HEK293 (cell line): Measurements from ENCODE around the gene ARGLU1.

ENCODE experiments used
- CTCF ChIA-PET: fragments of 350-600 bp; formaldehyde crosslinking; extraction: SDS; loops from one replicate; lab custom pipeline; 2021; ENCODE audit warnings: antibody characterized with exemption; lab: Yijun Ruan, JAX
- POLR2A ChIA-PET: fragments of 300-600 bp; formaldehyde crosslinking; extraction: SDS; loops from one replicate; lab custom pipeline; 2020; ENCODE audit warnings: antibody characterized with exemption, inconsistent platforms; lab: Yijun Ruan, JAX
- H3K27ac ChIP-seq: fragments of 200-500 bp; sonication (Bioruptor generic); 2 replicates; pipeline ENCODE4 v1.5.1; 2014; ENCODE audit warnings: low read depth, low read length, control low read depth, inconsistent platforms; ENCODE audit errors: extremely low read depth
- H3K36me3 ChIP-seq, 2 experiments: fragments of 200-500 bp in 1 of 2; sonication (Bioruptor generic) in 1 of 2; 1 replicate in 1 of 2; 2 replicates in 1 of 2; pipeline ENCODE4 v1.5.1; 2014 to 2017; ENCODE audit warnings: inconsistent platforms in 2 of 2, low read length in 2 of 2; ENCODE audit not compliant: control insufficient read depth in 2 of 2, insufficient read depth in 1 of 2
- H3K4me1 ChIP-seq: fragments of 200-500 bp; sonication (Bioruptor generic); 2 replicates; pipeline ENCODE4 v1.5.1; 2014; ENCODE audit warnings: mild to moderate bottlenecking, low read length, inconsistent platforms; ENCODE audit not compliant: control insufficient read depth, insufficient read depth
- H3K4me3 ChIP-seq: 2 replicates; pipeline ENCODE4 v1.5.1; 2011; ENCODE audit warnings: low read depth, mild to moderate bottlenecking, control low read depth, low read length, moderate library complexity
- H3K9me3 ChIP-seq: fragments of 200-500 bp; sonication (Bioruptor generic); 2 replicates; pipeline ENCODE4 v1.5.1; 2014; ENCODE audit warnings: low read depth, low read length, inconsistent platforms; ENCODE audit not compliant: control insufficient read depth, insufficient read depth
- BCL6B ChIP-seq: fragments of 450-650 bp; formaldehyde crosslinking; IDR thresholded peaks from 2 replicates; pipeline ENCODE4 v1.5.1; 2017; ENCODE audit warnings: missing biosample characterization, missing genetic modification characterization
- ELK4 ChIP-seq: IDR thresholded peaks from 2 replicates; pipeline ENCODE4 v1.6.1; 2011; ENCODE audit warnings: mild to moderate bottlenecking, low read depth, low read length, borderline replicate concordance
- GFI1B ChIP-seq: fragments of 450-650 bp; formaldehyde crosslinking; IDR thresholded peaks from 2 replicates; pipeline ENCODE4 v1.5.1; 2016; ENCODE audit warnings: missing biosample characterization, missing genetic modification characterization
- INSM2 ChIP-seq: fragments of 450-650 bp; formaldehyde crosslinking; IDR thresholded peaks from 2 replicates; pipeline ENCODE4 v1.5.1; 2016; ENCODE audit warnings: missing biosample characterization, missing genetic modification characterization
- MEIS1 ChIP-seq: sonication (generic); formaldehyde crosslinking; IDR thresholded peaks from 2 replicates; pipeline ENCODE4 v1.8.1; 2022; ENCODE audit warnings: missing genetic modification reagents, mild to moderate bottlenecking, borderline replicate concordance
- OSR2 ChIP-seq: fragments of 450-650 bp; formaldehyde crosslinking; IDR thresholded peaks from 2 replicates; pipeline ENCODE4 v1.5.1; 2016; ENCODE audit warnings: missing biosample characterization, missing genetic modification characterization
- PATZ1 ChIP-seq: fragments of 450-650 bp; formaldehyde crosslinking; IDR thresholded peaks from 2 replicates; pipeline ENCODE4 v1.5.1; 2016; ENCODE audit warnings: missing biosample characterization, missing genetic modification characterization
- YY2 ChIP-seq: fragments of 450-650 bp; formaldehyde crosslinking; IDR thresholded peaks from 2 replicates; pipeline ENCODE4 v1.5.1; 2016; ENCODE audit warnings: missing biosample characterization, missing genetic modification characterization
- ZBTB48 ChIP-seq: fragments of 450-650 bp; formaldehyde crosslinking; IDR thresholded peaks from 2 replicates; pipeline ENCODE4 v1.5.1; 2016; ENCODE audit warnings: missing biosample characterization, missing genetic modification characterization
- ZNF138 ChIP-seq: fragments of 450-650 bp; formaldehyde crosslinking; IDR thresholded peaks from 2 replicates; pipeline ENCODE4 v1.5.1; 2016; ENCODE audit warnings: missing biosample characterization, missing genetic modification characterization, borderline replicate concordance
- ZNF155 ChIP-seq: fragments of 450-650 bp; formaldehyde crosslinking; IDR thresholded peaks from 2 replicates; pipeline ENCODE4 v1.5.1; 2016; ENCODE audit warnings: missing biosample characterization, missing genetic modification characterization
- ZNF24 ChIP-seq: fragments of 450-650 bp; formaldehyde crosslinking; IDR thresholded peaks from 2 replicates; pipeline ENCODE4 v1.5.1; 2016; ENCODE audit warnings: missing biosample characterization, missing genetic modification characterization
- ZNF311 ChIP-seq: fragments of 450-650 bp; formaldehyde crosslinking; IDR thresholded peaks from 2 replicates; pipeline ENCODE4 v1.5.1; 2017; ENCODE audit warnings: missing biosample characterization, missing genetic modification characterization, borderline replicate concordance
- ZNF324 ChIP-seq: fragments of 450-650 bp; formaldehyde crosslinking; IDR thresholded peaks from 2 replicates; pipeline ENCODE4 v1.5.1; 2016; ENCODE audit warnings: missing biosample characterization, missing genetic modification characterization
- ZNF426 ChIP-seq: fragments of 450-650 bp; formaldehyde crosslinking; IDR thresholded peaks from 2 replicates; pipeline ENCODE4 v1.5.1; 2017; ENCODE audit warnings: missing biosample characterization, missing genetic modification characterization, mild to moderate bottlenecking, inconsistent platforms, moderate library complexity
- ZNF473 ChIP-seq: fragments of 450-650 bp; formaldehyde crosslinking; IDR thresholded peaks from 2 replicates; pipeline ENCODE4 v1.5.1; 2017; ENCODE audit warnings: missing biosample characterization, missing genetic modification characterization
- ZNF48 ChIP-seq: fragments of 450-650 bp; formaldehyde crosslinking; IDR thresholded peaks from 2 replicates; pipeline ENCODE4 v1.5.1; 2016; ENCODE audit warnings: missing biosample characterization, missing genetic modification characterization
- ZNF521 ChIP-seq: fragments of 450-650 bp; formaldehyde crosslinking; IDR thresholded peaks from 2 replicates; pipeline ENCODE4 v1.5.1; 2017; ENCODE audit warnings: missing biosample characterization, mild to moderate bottlenecking, missing genetic modification characterization
- ZNF558 ChIP-seq: fragments of 450-650 bp; formaldehyde crosslinking; IDR thresholded peaks from 2 replicates; pipeline ENCODE4 v1.5.1; 2016; ENCODE audit warnings: missing biosample characterization, missing genetic modification characterization
- ZNF768 ChIP-seq: fragments of 450-650 bp; formaldehyde crosslinking; IDR thresholded peaks from 2 replicates; pipeline ENCODE4 v1.5.1; 2018; ENCODE audit warnings: missing biosample characterization, mild to moderate bottlenecking, missing genetic modification characterization
- ZNF791 ChIP-seq: fragments of 450-650 bp; formaldehyde crosslinking; IDR thresholded peaks from 2 replicates; pipeline ENCODE4 v1.5.1; 2016; ENCODE audit warnings: missing biosample characterization, missing genetic modification characterization
- ZNF830 ChIP-seq: fragments of 450-650 bp; IDR thresholded peaks from 2 replicates; pipeline ENCODE4 v1.5.0; 2018; ENCODE audit warnings: missing biosample characterization, missing genetic modification characterization, low read depth, mild to moderate bottlenecking, moderate library complexity

The ARGLU1 gene

DNA sequence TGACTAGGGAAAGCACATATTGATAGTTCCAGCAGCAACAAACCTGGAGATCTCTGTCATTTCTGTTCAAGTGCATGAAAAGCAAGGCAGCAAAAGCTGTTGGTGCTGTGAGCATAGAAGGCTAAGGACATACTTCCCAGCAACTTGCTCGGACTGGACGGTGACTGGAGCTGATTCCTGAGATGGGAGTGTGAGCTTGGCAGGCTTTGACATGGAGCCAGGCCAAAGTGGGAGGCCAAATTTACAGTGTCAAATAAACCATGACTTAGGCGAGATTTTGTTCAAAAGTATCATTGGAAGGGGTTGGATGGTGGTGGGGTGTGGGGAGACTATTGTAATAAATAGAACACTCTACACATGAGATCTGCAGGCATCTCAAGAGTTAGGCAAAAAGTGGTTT is 5.9 kb upstream of the ARGLU1 start:
- ChIA-PET POLR2A (no interaction called here), CTCF (interaction anchor here (1.4 kb wide), 1 partner anchor 47 kb away, joined by 4 read pairs; no protein-coding TSS in a partner anchor)
- no peaks in the 10 kb centered on the region for H3K9me3 ChIP-seq
- no peaks in the 10 kb centered on the region for H3K4me1 ChIP-seq
- TF ChIP-seq ELK4 = no peak
- no peak for TF ChIP-seq MEIS1
- TF ChIP-seq GFI1B (tag by site-specific recombination) = no peak
- TF ChIP-seq ZNF521 (tag by site-specific recombination) = no peak
- TF ChIP-seq ZNF48 (tag by site-specific recombination) = no peak
- TF ChIP-seq ZNF768 = no peak
- no peak for TF ChIP-seq ZBTB48 (tag by site-specific recombination)
- H3K36me3 ChIP-seq = no peaks in the 10 kb centered on the region
- H3K4me3 ChIP-seq = no peak overlapping the region
- H3K27ac ChIP-seq = no peak overlapping the region

GRCh38 chr13:106573284-106573846 is 5.4 kb upstream of the ARGLU1 start:
- ChIA-PET CTCF (interaction anchor here (1.4 kb wide), 1 partner anchor 47 kb away, joined by 4 read pairs; no protein-coding TSS in a partner anchor), POLR2A (interaction anchor here (0.6 kb wide), 1 partner anchor 26 kb away, joined by 5 read pairs; no protein-coding TSS in a partner anchor)
- TF ChIP-seq GFI1B (tag by site-specific recombination) = no peak
- no peak for TF ChIP-seq ZNF138 (tag by site-specific recombination)
- TF ChIP-seq INSM2 (tag by site-specific recombination) = no peak
- TF ChIP-seq ZNF830 (tag by site-specific recombination) = no peak
- TF ChIP-seq ZNF155 = no peak
- no peak for TF ChIP-seq ZNF558 (tag by site-specific recombination)
- no peak for TF ChIP-seq BCL6B (tag by site-specific recombination)
- TF ChIP-seq ZNF24 (tag by site-specific recombination) = no peak
- Histone ChIP-seq H3K27ac (no peak overlapping the region), H3K36me3 (no peaks in the 10 kb centered on the region), H3K4me1 (no peaks in the 10 kb centered on the region), H3K9me3 (no peaks in the 10 kb centered on the region), H3K4me3 (no peak overlapping the region)

DNA sequence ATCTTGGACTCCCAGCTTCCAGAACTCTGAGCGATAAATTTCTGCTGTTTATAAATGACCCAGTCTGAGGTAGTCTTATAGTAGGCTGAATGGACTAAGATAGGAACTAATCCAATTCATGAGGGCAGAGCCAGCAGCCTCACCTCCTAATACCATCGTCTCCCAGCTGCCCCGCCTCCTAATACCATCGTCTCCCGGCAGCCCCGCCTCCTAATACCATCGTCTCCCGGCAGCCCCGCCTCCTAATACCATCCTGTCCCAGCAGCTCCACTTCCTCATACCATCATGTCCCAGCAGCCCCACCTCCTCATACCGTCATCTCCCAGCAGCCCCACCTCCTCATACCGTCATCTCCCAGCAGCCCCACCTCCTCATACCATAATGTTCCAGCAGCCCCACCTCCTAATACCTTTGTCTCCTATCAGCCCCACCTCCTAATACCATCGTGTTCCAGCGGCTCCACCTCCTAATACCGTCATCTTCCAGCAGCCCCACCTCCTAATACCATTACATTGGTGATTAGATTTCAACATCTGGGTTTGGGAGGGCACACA is 2.4 kb upstream of the ARGLU1 start:
- CTCF ChIA-PET = interaction anchor here (0.7 kb wide), 1 partner anchor 1368 kb away, joined by 3 read pairs; no protein-coding TSS in a partner anchor
- POLR2A ChIA-PET = no interaction called here
- Histone ChIP-seq H3K4me3 (no peak overlapping the region), H3K4me1 (peaks cover 3% of the 10 kb centered on the region), H3K36me3 (no peaks in the 10 kb centered on the region), H3K9me3 (no peaks in the 10 kb centered on the region), H3K27ac (no peak overlapping the region)
- TF ChIP-seq OSR2 = no peak
- TF ChIP-seq ZNF473 (tag by site-specific recombination) = no peak
- TF ChIP-seq ZNF311 (tag by site-specific recombination) = no peak
- TF ChIP-seq ZNF324 (tag by site-specific recombination) = no peak
- no peak for TF ChIP-seq ZNF426 (tag by site-specific recombination)
- 0 out of 2 replicates have a peak, but pooled peaks have one; percentile 36 for TF ChIP-seq PATZ1 (tag by site-specific recombination)
- no peak for TF ChIP-seq ZNF791 (tag by site-specific recombination)
- 0 out of 2 replicates have a peak, but pooled peaks have one; percentile 16 for TF ChIP-seq INSM2 (tag by site-specific recombination)
- TF ChIP-seq YY2 (tag by site-specific recombination) = no peak
